GM18907 (cell line): ENCODE data around the gene ZNF609.
A peak's percentile ranks its signal among the peaks of the same experiment; 100 is the strongest.

Experiments
- ATAC-seq: cut with Tn5 transposase; IDR thresholded peaks from one replicate; pipeline ENCODE4 v1.9.1; 2021; ENCODE audit warnings: mild to moderate bottlenecking, moderate library complexity; ENCODE audit not compliant: unreplicated experiment

ZNF609 gene, protein sequence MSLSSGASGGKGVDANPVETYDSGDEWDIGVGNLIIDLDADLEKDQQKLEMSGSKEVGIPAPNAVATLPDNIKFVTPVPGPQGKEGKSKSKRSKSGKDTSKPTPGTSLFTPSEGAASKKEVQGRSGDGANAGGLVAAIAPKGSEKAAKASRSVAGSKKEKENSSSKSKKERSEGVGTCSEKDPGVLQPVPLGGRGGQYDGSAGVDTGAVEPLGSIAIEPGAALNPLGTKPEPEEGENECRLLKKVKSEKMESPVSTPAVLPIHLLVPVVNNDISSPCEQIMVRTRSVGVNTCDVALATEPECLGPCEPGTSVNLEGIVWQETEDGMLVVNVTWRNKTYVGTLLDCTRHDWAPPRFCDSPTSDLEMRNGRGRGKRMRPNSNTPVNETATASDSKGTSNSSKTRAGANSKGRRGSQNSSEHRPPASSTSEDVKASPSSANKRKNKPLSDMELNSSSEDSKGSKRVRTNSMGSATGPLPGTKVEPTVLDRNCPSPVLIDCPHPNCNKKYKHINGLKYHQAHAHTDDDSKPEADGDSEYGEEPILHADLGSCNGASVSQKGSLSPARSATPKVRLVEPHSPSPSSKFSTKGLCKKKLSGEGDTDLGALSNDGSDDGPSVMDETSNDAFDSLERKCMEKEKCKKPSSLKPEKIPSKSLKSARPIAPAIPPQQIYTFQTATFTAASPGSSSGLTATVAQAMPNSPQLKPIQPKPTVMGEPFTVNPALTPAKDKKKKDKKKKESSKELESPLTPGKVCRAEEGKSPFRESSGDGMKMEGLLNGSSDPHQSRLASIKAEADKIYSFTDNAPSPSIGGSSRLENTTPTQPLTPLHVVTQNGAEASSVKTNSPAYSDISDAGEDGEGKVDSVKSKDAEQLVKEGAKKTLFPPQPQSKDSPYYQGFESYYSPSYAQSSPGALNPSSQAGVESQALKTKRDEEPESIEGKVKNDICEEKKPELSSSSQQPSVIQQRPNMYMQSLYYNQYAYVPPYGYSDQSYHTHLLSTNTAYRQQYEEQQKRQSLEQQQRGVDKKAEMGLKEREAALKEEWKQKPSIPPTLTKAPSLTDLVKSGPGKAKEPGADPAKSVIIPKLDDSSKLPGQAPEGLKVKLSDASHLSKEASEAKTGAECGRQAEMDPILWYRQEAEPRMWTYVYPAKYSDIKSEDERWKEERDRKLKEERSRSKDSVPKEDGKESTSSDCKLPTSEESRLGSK (N-terminal part only)

DNA sequence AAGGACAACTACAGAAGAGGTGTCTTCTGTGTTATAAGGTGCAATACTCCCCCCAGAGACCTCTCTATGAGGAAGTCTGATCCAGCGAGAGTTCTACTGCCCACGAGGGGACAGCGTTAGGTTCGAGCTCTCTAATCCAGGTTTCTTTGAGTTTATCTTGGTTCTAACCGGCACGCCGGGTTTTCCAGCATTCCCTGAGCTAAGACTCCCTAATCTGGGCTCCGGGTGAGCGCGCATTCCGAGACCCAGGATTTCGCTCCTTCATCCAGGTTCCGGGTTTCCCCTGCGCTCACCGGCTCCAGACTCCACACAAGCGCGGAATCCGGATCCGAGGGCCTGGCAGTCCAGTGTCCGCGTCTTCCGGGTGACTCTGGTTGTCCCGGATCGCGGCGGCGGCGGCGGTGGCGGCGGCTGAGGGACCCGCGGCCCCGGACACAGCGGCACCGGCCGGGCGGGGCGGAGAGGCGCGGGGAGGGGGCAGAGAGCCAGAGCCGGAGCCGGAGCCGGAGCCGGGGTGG lies at the start of gene ZNF609:
Gene ZNF609, plus strand, starts transcription at position 373 of the 518 bp plus-strand sequence. CDS start 38,842 bp downstream, outside the sequence.
- peak; percentile 65 for ATAC-seq

GRCh38 chr15:64412216-64412615 lies 48.2 kb upstream of the ZNF609 start:
- ATAC-seq, result no peak

GRCh38 chr15:64422697-64423096 lies 37.7 kb upstream of the ZNF609 start:
- no peak for ATAC-seq

- no peak for ATAC-seq
Measured at GRCh38 chr15:64423970-64424369, 36.4 kb upstream of the ZNF609 start.

DNA sequence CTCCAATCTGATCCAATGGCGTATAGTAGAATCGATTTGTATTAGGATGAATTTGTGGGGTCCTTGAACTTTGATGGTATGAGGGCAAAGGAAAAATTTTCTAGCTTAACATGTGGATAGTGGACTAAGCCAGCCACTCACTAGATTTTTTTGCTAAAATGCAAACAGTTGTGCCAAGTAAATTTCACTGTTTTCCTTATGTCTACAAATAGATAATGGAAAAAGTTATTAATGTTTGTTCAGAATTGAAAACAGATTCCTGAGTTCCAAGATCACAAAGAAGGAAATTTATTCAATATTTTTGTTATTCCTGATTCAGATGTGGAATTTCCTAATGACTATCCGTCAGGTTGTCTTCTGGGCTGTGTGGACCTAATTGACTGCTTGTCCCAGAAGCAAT lies 35.2 kb upstream of the ZNF609 start:
- no peak for ATAC-seq

DNA sequence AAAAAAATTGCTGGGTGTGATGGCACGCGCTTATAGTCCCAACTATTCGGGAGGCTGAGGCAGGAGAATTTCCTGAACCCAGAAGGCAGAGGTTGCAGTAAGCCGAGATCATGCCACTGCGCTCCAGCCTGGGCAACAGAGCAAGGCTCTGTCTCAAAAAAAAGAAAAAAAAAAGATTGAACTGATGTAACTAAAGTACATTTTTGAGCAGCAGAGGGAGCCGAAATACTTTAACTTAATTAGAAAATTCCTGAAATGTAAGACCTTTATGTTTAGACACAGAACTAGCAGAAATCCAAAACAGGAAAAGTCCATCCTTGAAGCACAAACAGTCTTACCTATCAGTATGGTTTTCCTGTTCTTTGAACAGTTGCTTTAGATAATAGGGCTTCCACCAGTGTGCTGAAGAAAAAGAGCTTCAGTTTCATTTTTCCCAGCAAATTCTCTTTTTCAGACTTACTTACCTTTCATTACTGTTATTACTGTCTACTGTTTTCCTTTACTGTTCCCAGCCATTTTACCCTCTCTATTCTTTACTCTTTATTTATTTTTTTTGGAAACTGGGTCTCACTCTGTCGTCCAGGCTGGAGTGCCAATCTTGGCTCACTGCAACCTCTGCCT lies 33.4 kb upstream of the ZNF609 start:
- ATAC-seq, result no peak

DNA sequence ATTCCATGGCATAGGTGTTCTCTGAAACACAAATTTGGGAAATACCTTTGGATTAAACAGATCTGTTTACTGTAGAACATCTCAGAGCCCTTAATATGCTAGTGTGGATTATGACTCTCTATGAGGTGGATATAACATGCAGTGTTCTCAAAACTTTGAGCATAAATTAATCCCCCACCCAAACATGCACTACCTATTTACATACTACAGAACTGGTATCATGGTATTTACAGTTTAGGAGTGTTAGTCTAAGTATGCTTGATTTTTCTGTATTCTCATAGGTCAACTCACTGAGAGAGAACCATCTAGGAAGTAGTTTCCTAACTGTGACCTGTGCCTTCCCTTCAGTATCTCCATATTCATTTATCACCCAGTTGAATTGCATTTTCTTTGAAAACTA lies 30.9 kb upstream of the ZNF609 start:
- no peak for ATAC-seq

GRCh38 chr15:64430000-64430735 lies 30.2 kb upstream of the ZNF609 start:
- ATAC-seq, result peak; percentile 58

GRCh38 chr15:64437982-64438381 lies 22.4 kb upstream of the ZNF609 start:
- no peak for ATAC-seq

- no peak for ATAC-seq
Measured at GRCh38 chr15:64438653-64439447, 21.5 kb upstream of the ZNF609 start.

- no peak for ATAC-seq
Measured at GRCh38 chr15:64441852-64442251, 18.5 kb upstream of the ZNF609 start.

- ATAC-seq, result no peak
Measured at GRCh38 chr15:64443016-64443415, 17.4 kb upstream of the ZNF609 start.

- ATAC-seq, result peak; percentile 47
Measured at GRCh38 chr15:64443747-64444621, 16.4 kb upstream of the ZNF609 start.

DNA sequence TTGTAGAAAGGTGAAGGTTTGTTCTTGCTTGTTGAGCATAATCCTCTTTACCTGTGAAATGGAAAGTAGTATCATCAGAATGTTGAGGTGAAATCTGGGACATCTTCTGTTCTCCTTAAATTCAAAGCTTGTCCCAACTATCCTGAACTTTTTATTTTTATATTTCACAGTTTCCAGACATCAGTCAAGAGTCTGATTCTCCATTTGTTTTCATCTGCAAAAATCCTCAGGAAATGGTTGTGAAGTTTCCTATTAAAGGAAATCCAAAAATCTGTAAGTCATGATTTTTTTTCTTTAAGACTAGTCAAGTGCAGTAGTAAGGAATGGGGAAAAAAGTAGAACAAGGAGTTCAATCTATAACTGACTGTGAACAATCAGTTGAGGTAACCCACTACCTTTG lies 15.5 kb upstream of the ZNF609 start:
- ATAC-seq, result no peak

DNA sequence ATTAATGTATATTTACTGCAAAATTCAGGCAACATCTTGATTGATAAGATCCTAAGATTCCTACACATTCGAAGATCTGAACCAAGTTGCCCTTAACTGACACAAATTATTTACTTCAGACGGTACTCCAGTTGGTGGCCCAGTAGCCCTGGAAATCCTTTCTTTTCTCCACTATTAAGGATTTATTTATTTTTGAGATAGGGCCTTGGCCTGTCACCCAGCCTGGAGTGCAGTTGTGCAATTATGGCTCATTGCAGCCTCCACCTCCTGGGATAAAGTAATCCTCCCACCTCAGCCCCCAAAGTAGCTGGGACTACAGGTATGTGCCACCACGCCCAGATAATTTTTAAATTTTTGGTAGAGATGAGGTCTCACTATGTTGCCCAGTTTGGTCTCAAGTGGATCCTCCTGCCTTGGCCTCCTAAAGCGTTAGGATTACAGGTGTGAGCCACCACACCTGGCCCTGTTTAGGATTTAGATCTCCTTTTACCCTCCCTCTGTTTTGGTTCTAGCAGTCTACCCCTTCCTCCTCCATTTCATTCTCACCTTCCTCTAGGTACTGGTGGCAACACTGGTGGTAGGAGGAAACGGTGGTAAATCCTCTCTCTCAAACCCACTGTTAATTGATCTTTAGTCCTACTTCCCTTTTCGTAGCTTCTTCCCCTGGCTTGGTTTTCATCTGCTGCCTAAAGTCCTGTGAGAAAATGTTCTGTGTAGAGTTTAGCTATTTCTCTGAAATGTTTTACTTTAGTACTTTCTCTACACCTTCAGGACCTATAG lies 12.7 kb upstream of the ZNF609 start:
- no peak for ATAC-seq

DNA sequence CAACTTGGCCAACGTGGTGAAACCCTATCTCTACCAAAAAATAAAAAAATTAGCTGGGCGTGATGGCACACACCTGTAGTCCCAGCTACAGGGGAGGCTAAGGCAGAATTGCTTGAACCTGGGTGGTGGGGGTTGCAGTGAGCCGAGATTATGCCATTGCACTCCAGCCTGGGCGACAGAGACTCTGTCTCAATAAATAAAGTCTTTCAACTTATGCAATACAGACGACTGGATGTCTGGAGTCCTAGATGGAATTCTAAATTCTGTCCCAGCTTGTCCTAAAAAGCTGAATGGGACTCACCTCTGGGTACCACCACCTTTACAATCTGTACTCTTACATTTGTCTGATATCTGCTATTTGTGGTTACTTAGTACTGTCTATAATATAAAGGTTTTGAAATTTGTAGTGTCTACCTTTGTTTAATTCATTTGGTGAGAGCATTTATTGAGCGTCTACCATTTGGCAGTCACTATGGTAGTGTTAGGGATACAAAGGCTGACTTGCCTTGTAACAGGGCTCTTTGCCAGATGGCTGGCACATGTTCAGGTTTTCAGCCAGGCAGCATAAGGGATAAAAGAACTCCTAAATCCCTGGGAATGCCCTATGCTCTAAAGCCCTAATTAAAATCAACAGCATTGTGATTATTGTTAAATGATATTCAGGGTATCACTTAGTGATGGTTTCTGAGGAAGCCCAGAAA lies 7.2 kb upstream of the ZNF609 start:
- no peak for ATAC-seq

- no peak for ATAC-seq
Measured at GRCh38 chr15:64453689-64454037, 6.7 kb upstream of the ZNF609 start.
